Chondrocyte (in vitro differentiated cells): ENCODE measurements around the gene WFDC13. TPM values are rescaled to one million over a fixed set of nuclear protein-coding genes. Genes with fewer than 3 reads are reported as not detected.
"Not testable (repeated sequence)": the region's sequence is repeated elsewhere in the genome, so short reads cannot be mapped to it uniquely, and the experiment has no call there.

ENCODE experiments used
- DNase-seq: peaks from one replicate; pipeline ENCODE4 v3.0.0; 2021; ENCODE audit warnings: mixed read lengths, low spot score
- H3K27ac Mint-ChIP-seq: one replicate; pipeline ENCODE4 v1.8.0; 2021; ENCODE audit warnings: mild to moderate bottlenecking, moderate library complexity, mixed read lengths; ENCODE audit not compliant: unreplicated experiment
- H3K27me3 Mint-ChIP-seq: 2 replicates; pipeline ENCODE4 v1.8.0; 2021; ENCODE audit warnings: low read depth, mixed read lengths
- H3K36me3 Mint-ChIP-seq: 2 replicates; pipeline ENCODE4 v1.8.0; 2021; ENCODE audit warnings: low read depth, mixed read lengths
- H3K4me1 Mint-ChIP-seq: 2 replicates; pipeline ENCODE4 v1.8.0; 2021; ENCODE audit warnings: low read depth, mild to moderate bottlenecking, mixed read lengths
- H3K4me3 Mint-ChIP-seq: one replicate; pipeline ENCODE4 v1.8.0; 2021; ENCODE audit warnings: mild to moderate bottlenecking, moderate library complexity, mixed read lengths; ENCODE audit not compliant: unreplicated experiment
- H3K9me3 Mint-ChIP-seq: 2 replicates; pipeline ENCODE4 v1.8.0; 2021; ENCODE audit warnings: low read depth, mixed read lengths
- CTCF ChIP-seq: fragments of 200-600 bp; sonication (generic); IDR thresholded peaks from 2 replicates; pipeline ENCODE4 v1.5.0; 2021; ENCODE audit warnings: antibody characterized with exemption, mild to moderate bottlenecking, moderate library complexity
- long read RNA-seq: library from polyadenylated mRNA; stranded (forward); transcript quantifications from one replicate; pipeline ENCODE4 v2.0.0, GENCODE V29; 2021
- total RNA-seq: library from RNA; stranded (reverse); gene quantifications from 3 replicates; pipeline ENCODE4 v1.2.1, GENCODE V29; 2021

Gene WFDC13
- total RNA-seq = not detected in 3 replicates
- long read RNA-seq = 0 reads

DNA sequence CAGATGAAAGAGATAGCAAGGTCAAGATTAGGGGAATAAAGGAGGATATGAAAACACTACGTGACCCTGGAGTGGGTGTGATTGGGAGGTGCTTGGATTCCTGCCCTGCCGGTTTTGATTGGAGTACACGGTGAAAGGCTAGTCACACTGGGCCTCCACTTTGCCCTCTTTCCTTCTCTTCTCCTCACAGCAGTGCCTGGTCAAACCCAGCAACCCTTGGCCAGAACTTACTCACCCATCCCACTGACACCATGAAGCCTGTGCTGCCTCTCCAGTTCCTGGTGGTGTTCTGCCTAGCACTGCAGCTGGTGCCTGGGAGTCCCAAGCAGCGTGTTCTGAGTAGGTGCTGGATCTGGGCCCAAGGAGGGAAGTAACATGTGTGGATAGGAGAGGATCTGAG lies at the start of gene WFDC13:
TSS of gene WFDC13 (plus strand) at position 166 of the 400 bp plus-strand sequence. CDS start at position 252, 86 bp downstream.
- Mint-ChIP-seq H3K36me3 (no peaks in the 10 kb centered on the region), H3K9me3 (no peaks in the 10 kb centered on the region), H3K4me1 (no peaks in the 10 kb centered on the region), H3K4me3 (no peak within 1 kb of the TSS), H3K27me3 (peaks cover 12% of the 10 kb centered on the region), H3K27ac (no peak within 1 kb of the TSS)
- no peak for TF ChIP-seq CTCF
- DNase-seq = no peak

DNA sequence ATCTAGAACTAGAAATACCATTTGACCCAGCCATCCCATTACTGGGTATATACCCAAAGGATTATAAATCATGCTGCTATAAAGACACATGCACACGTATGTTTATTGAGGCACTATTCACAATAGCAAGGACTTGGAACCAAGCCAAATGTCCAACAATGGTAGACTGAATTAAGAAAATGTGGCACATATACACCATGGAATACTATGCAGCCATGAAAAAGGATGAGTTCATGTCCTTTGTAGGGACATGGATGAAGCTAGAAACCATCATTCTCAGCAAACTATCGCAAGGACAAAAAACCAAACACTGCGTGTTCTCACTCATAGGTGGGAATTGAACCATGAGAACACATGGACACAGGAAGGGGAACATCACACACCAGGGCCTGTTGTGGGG lies 44.8 kb upstream of the WFDC13 start:
- DNase-seq, H3K4me3 Mint-ChIP-seq, H3K27me3 Mint-ChIP-seq, H3K4me1 Mint-ChIP-seq, H3K27ac Mint-ChIP-seq, H3K36me3 Mint-ChIP-seq, H3K9me3 Mint-ChIP-seq: not testable (repeated sequence)

DNA sequence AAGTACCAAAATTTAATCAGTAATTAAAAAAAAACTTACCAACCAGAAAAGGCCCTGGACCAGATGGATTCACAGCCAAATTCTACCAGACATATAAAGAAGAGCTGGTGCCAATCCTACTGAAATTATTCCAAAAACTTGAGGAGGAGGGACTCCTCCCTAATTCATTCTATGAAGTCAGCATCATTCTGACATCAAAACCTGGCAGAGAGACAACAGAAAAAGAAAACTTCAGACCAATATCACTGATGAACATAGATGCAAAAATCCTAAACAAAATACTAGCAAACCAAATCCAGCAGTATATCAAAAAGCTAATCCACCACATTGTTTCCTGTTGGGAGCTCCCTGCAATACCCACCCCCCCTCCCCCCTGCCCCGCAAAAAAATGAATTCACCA lies 31.7 kb upstream of the WFDC13 start, which contains the start of gene WFDC11:
TSS of gene WFDC11 (minus strand) at position 101 of the 400 bp plus-strand sequence. CDS start 19,639 bp downstream, outside the sequence.
- Mint-ChIP-seq H3K4me3 (no peak within 1 kb of the TSS), H3K9me3 (peaks cover 12% of the 10 kb centered on the region)
- no peak for DNase-seq

GRCh38 chr20:45672765-45673164 lies 29.1 kb upstream of the WFDC13 start:
- DNase-seq = no peak
- Mint-ChIP-seq H3K36me3 (no peaks in the 10 kb centered on the region), H3K4me1 (no peaks in the 10 kb centered on the region), H3K4me3 (no peak overlapping the region), H3K27ac (no peak overlapping the region), H3K9me3 (peaks cover 24% of the 10 kb centered on the region), H3K27me3 (peaks cover 6% of the 10 kb centered on the region)
- no peak for TF ChIP-seq CTCF

More for the DNA sequence above, 31.7 kb upstream of the WFDC13 start, which contains the start of gene WFDC11:
- Mint-ChIP-seq H3K4me1 (no peaks in the 10 kb centered on the region), H3K27ac (no peak within 1 kb of the TSS), H3K27me3 (peaks cover 4% of the 10 kb centered on the region), H3K36me3 (no peaks in the 10 kb centered on the region)
- no peak for TF ChIP-seq CTCF

DNA sequence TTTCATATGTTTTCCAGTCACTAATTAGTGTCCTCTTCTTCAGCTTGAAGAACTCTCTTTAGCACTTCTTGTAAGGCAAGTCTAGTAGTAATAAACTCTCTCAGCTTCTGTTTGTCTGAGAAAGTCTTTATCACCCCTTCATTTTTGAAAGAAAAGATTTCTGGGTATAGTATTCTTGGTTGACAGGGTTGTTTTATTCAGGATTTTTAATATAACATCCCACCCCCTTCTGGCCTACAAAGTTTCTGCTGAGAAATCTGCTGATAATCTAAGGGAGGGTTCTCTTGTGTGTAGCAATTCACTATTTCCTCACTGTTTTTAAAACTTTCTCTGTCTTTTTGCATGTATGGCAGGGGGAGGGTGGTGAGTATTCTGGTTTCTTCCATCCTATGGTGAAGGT lies 22.2 kb upstream of the WFDC13 start:
- no peak for TF ChIP-seq CTCF
- H3K36me3 Mint-ChIP-seq = no peaks in the 10 kb centered on the region
- DNase-seq = no peak
- no peak overlapping the region for H3K27ac Mint-ChIP-seq
- H3K4me3 Mint-ChIP-seq = no peak overlapping the region
- peaks cover 28% of the 10 kb centered on the region for H3K9me3 Mint-ChIP-seq
- H3K27me3 Mint-ChIP-seq = peaks cover 3% of the 10 kb centered on the region
- no peaks in the 10 kb centered on the region for H3K4me1 Mint-ChIP-seq

GRCh38 chr20:45685896-45686295 lies 15.9 kb upstream of the WFDC13 start:
- no peak for DNase-seq
- H3K36me3 Mint-ChIP-seq = no peaks in the 10 kb centered on the region
- no peak for TF ChIP-seq CTCF
- H3K27me3 Mint-ChIP-seq = peaks cover 4% of the 10 kb centered on the region
- peaks cover 9% of the 10 kb centered on the region for H3K9me3 Mint-ChIP-seq
- no peak overlapping the region for H3K4me3 Mint-ChIP-seq
- H3K27ac Mint-ChIP-seq = no peak overlapping the region
- no peaks in the 10 kb centered on the region for H3K4me1 Mint-ChIP-seq

GRCh38 chr20:45693346-45693745 lies 8.5 kb upstream of the WFDC13 start:
- DNase-seq, H3K4me1 Mint-ChIP-seq, H3K4me3 Mint-ChIP-seq, H3K36me3 Mint-ChIP-seq, H3K27me3 Mint-ChIP-seq, H3K9me3 Mint-ChIP-seq, H3K27ac Mint-ChIP-seq: not testable (repeated sequence)
